ENCODE measurements around the gene NCBP1.

GRCh38 chr9:97710356-97711222 lies 77.0 kb downstream of the NCBP1 start:
- TF ChIP-seq POLR2AphosphoS5 (IDR thresholded peaks at IDR 0.05) (no peak), CTCF (IDR thresholded peaks at IDR 0.05) (peak; percentile 75 to 88 (median 84)), POLR2A (IDR thresholded peaks at IDR 0.05) (no peak), EP300 (IDR thresholded peaks at IDR 0.05) (no peak)
